HFFc6 (cell line): ENCODE data around the gene GNRHR. TPM values are rescaled to one million over a fixed set of nuclear protein-coding genes. Genes with fewer than 3 reads are reported as not detected.
"Not testable (repeated sequence)": the region's sequence is repeated elsewhere in the genome, so short reads cannot be mapped to it uniquely, and the experiment has no call there.

ENCODE experiments used
- DNase-seq: peaks from one replicate; pipeline ENCODE4 v3.0.0-alpha.2; 2018
- H3K27ac Mint-ChIP-seq: 2 replicates; pipeline ENCODE4 v1.8.0; 2020; ENCODE audit warnings: mild to moderate bottlenecking, mixed read lengths
- H3K27me3 Mint-ChIP-seq: 2 replicates; pipeline ENCODE4 v1.8.0; 2021; ENCODE audit warnings: mild to moderate bottlenecking, moderate library complexity, mixed read lengths; ENCODE audit not compliant: insufficient read depth
- H3K36me3 Mint-ChIP-seq: 2 replicates; pipeline ENCODE4 v1.8.0; 2021; ENCODE audit warnings: low read depth, mixed read lengths
- H3K4me1 Mint-ChIP-seq: 2 replicates; pipeline ENCODE4 v1.8.0; 2020; ENCODE audit warnings: low read depth, mixed read lengths
- H3K4me3 Mint-ChIP-seq: 2 replicates; pipeline ENCODE4 v1.8.0; 2020; ENCODE audit warnings: mild to moderate bottlenecking, moderate library complexity, mixed read lengths
- H3K9me3 Mint-ChIP-seq: 2 replicates; pipeline ENCODE4 v1.8.0; 2020; ENCODE audit warnings: mild to moderate bottlenecking, mixed read lengths
- CTCF ChIP-seq: fragments of 200-600 bp; sonication (generic); IDR thresholded peaks from 2 replicates; pipeline ENCODE4 v1.5.0; 2021; ENCODE audit warnings: antibody characterized with exemption, mild to moderate bottlenecking
- total RNA-seq, 6 experiments: library from RNA; stranded (reverse); fragmentation: NEBNext Ultra II Directional; extraction: Animal tissue kit (Norgen Biotek cat#: 25700); gene quantifications; 2 replicates in 1 of 6; 3 replicates in 5 of 6; pipeline ENCODE4 v1.2.3, GENCODE V29; 2021

The GNRHR gene
- total RNA-seq, 6 experiments from 2014 or later, result not detected

GRCh38 chr4:67712000-67712625, 42.1 kb downstream of the GNRHR start:
- H3K27me3 Mint-ChIP-seq, result no peaks in the 10 kb centered on the region
- peaks cover 29% of the 10 kb centered on the region for H3K4me1 Mint-ChIP-seq
- no peak for DNase-seq
- H3K4me3 Mint-ChIP-seq, result no peak overlapping the region
- no peak for TF ChIP-seq CTCF
- peaks cover 17% of the 10 kb centered on the region for H3K36me3 Mint-ChIP-seq
- H3K9me3 Mint-ChIP-seq, result no peaks in the 10 kb centered on the region
- peak overlapping the region; percentile 33; the same call in 1 of the 2 replicates for H3K27ac Mint-ChIP-seq

- H3K27me3 Mint-ChIP-seq, DNase-seq, H3K9me3 Mint-ChIP-seq, H3K27ac Mint-ChIP-seq, H3K4me3 Mint-ChIP-seq: not testable (repeated sequence)
- Mint-ChIP-seq H3K4me1 (peaks cover 35% of the 10 kb centered on the region), H3K36me3 (peaks cover 34% of the 10 kb centered on the region)
Observed at GRCh38 chr4:67706682-67707081, 47.5 kb downstream of the GNRHR start.

GRCh38 chr4:67704843-67705242, 49.3 kb downstream of the GNRHR start:
- H3K4me3 Mint-ChIP-seq, result no peak overlapping the region
- H3K4me1 Mint-ChIP-seq, result peaks cover 39% of the 10 kb centered on the region
- peaks cover 38% of the 10 kb centered on the region for H3K36me3 Mint-ChIP-seq
- DNase-seq, result no peak
- no peak for TF ChIP-seq CTCF
- no peak overlapping the region for H3K27ac Mint-ChIP-seq
- H3K27me3 Mint-ChIP-seq, result no peaks in the 10 kb centered on the region
- peaks cover 4% of the 10 kb centered on the region; the same call in 1 of the 2 replicates for H3K9me3 Mint-ChIP-seq

- Mint-ChIP-seq H3K4me1 (peaks cover 55% of the 10 kb centered on the region), H3K4me3 (peak overlapping the region; percentile 95), H3K27ac (peak overlapping the region; percentile 95), H3K9me3 (peaks cover 4% of the 10 kb centered on the region; the same call in 1 of the 2 replicates), H3K36me3 (peaks cover 49% of the 10 kb centered on the region), H3K27me3 (no peaks in the 10 kb centered on the region)
- TF ChIP-seq CTCF, result no peak
- DNase-seq, result no peak
Observed at GRCh38 chr4:67702166-67702565, 52.0 kb downstream of the GNRHR start.

- DNase-seq, result no peak
- H3K27me3 Mint-ChIP-seq, result no peaks in the 10 kb centered on the region
- H3K4me3 Mint-ChIP-seq, result peak overlapping the region; percentile 95
- H3K4me1 Mint-ChIP-seq, result peaks cover 55% of the 10 kb centered on the region
- peaks cover under 1% of the 10 kb centered on the region; the same call in 1 of the 2 replicates for H3K9me3 Mint-ChIP-seq
- H3K27ac Mint-ChIP-seq, result peak overlapping the region; percentile 95
- peaks cover 43% of the 10 kb centered on the region for H3K36me3 Mint-ChIP-seq
- no peak for TF ChIP-seq CTCF
Observed at GRCh38 chr4:67701517-67701850, 52.7 kb downstream of the GNRHR start.

- no peaks in the 10 kb centered on the region for H3K9me3 Mint-ChIP-seq
- no peaks in the 10 kb centered on the region for H3K27me3 Mint-ChIP-seq
- peaks cover 41% of the 10 kb centered on the region for H3K36me3 Mint-ChIP-seq
- TF ChIP-seq CTCF, result peak; percentile 74
- peak within 1 kb of the TSS; percentile 95 for H3K4me3 Mint-ChIP-seq
- H3K27ac Mint-ChIP-seq, result peak within 1 kb of the TSS; percentile 95
- DNase-seq, result peak; percentile 96
- H3K4me1 Mint-ChIP-seq, result peaks cover 58% of the 10 kb centered on the region
Observed at GRCh38 chr4:67700738-67701516, 53.3 kb downstream of the GNRHR start, which contains the start of gene UBA6. TSS of gene UBA6 (minus strand) at chr4:67701155. CDS start at chr4:67701119, 36 bp downstream.
